Activated CD4-positive, alpha-beta T cell treated with anti-CD3 and anti-CD28 coated beads, Interleukin-2, amount 50 U/mL, for 16 hours (primary cell): ENCODE data around the gene FAM174C.
"Not testable (repeated sequence)": the region's sequence is repeated elsewhere in the genome, so short reads cannot be mapped to it uniquely, and the experiment has no call there.

ENCODE experiments used
- DNase-seq: peaks from one replicate; pipeline ENCODE4 v3.0.0-alpha.2; 2020

FAM174C gene

DNA sequence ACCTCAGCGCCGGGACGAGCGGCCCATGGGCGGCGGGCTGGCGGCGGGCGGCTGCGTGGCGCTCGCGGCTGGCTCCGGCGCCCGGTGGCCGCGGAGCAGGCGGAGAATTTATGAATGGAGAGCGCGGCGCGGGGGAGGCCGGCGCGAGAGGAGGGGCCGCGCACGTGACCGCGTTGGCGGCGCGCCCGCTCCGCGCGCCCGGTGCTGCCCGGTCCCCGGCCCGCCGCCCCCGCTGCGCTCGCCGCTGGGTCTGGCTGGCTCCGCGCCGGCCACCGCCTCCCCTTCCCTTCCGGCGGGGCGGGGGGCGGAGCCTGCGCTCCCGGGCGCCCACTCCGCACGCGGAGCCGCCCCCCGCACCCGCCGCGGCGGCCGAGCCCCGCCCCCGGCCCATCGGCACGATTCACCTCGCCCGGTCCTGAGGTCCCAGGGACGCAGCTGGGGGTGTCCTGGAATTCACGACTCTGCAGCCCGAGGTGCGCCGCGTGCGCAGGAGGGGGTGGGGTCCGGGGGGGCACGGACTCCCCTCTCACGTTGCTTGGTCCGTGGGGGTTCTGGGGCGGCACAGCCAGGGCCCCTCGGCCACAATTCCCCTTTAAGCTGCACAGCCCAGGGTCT is 37.5 kb upstream of the FAM174C start, which contains the start of gene CBARP:
Gene CBARP (minus strand): TSS at position 252 of the 615 bp plus-strand sequence. CDS start 1,905 bp downstream, outside the sequence.
- DNase-seq = no peak

DNA sequence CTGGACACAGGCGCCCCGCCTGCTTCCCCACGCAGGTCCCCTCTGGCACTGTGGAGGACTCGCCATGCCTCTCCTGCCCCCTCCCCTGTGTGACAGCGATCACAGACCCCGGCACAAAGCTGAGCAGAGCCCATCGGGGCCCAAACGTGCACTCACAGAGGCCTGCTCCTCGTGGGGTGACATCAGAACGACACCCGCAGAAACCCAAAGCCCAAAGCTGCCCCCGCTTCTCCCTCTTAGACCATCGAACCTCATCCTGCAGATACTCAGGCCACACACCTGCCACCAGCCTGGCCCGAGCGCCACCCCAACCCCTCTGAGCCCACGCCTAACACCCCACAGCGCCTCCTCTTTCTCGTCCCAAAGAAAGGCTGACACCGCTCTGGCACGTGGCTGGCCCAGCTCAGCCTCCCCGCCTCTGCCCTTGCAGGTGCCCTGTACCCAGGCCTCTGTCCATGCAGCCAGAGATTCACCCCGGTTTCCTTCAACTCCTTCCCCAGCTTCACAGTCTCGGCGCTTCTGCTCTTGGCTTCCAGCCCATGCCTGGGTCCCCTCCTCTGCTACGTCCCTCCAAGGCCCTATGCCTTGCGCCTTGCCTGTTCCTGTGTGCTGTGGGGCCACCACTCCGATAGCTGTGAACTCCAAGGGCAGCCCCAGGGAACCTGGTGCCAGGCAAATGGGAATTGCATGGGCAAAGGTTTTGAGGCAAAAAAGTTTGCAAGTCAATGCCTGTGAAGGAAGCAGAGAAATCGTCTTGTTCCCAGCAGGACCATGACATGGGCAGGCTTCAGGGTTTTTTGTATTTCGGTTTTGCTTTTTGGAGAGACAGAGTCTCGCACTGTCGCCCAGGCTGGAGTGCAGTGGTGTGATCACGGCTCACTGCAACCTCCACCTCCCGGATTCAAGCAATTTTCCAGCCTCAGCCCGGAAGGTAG is 36.7 kb upstream of the FAM174C start:
- DNase-seq = no peak

- no peak for DNase-seq
These were observed 35.9 kb upstream of the FAM174C start for GRCh38 chr19:1239420-1239795.

GRCh38 chr19:1239796-1240737 is 35.3 kb upstream of the FAM174C start:
- peak; percentile 93 for DNase-seq

DNA sequence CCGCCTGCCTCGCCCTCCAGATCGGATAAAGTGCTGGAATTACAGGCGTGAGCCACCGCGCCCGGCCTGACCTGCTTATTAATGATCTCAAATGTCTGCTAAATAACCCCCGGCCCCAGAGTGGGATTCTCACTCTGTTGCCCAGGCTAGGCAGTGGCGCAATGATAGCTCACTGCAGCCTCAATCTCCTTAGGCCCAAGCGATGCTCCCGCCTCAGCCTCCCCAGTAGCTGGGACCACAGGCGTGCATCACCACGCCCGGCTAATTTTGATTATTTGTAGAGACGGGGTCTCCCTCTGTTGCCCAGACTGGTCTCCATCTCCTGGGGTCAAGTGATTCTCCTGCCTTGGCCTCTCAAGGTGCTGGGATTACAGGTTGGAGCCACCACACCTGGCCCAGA is 34.4 kb upstream of the FAM174C start:
- DNase-seq = no peak

- DNase-seq = peak; percentile 96
These were observed 33.8 kb upstream of the FAM174C start, which contains the start of gene ATP5F1D for GRCh38 chr19:1241417-1242095. Gene ATP5F1D (plus strand): TSS chr19:1241751. CDS start chr19:1241851, 100 bp downstream.

GRCh38 chr19:1243768-1244692 is 31.3 kb upstream of the FAM174C start:
- peak; percentile 83 for DNase-seq

DNA sequence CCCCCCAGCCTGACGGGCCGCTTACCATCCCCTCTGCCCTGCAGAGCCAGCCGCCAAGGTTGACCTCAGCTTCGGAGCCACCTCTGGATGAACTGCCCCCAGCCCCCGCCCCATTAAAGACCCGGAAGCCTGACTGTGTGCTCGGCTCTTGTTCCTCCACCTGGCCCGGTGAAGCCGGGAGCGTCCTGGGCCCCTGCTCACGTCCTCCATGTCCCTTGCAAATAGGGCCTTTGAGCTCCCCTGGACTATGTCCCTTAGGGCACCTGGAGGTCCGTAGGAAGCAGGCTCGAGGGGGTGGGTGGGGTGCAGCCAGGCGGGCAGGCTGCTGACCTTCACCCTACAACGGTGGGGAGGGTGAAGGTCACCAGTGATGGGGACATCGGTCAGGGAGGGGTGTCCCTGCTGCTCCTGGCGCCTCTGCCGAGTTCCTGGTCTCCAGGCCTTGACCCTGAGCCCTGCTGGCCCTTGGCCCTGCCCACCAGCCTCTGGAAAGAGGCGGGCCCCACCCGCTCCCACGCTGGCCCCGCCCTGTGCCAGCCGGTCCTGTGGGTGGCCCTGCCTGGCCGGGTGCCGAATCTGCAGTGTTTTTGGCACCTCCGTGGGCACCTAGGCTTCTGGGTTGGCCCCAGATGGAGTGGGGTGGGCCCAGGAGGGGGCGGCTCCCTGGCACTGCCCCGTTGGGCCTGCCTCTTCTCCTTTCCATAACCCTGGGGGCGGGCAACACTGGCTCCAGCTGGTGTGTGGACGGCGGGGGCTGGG is 30.5 kb upstream of the FAM174C start:
- no peak for DNase-seq

- no peak for DNase-seq
These were observed 29.7 kb upstream of the FAM174C start for GRCh38 chr19:1245494-1246264.

DNA sequence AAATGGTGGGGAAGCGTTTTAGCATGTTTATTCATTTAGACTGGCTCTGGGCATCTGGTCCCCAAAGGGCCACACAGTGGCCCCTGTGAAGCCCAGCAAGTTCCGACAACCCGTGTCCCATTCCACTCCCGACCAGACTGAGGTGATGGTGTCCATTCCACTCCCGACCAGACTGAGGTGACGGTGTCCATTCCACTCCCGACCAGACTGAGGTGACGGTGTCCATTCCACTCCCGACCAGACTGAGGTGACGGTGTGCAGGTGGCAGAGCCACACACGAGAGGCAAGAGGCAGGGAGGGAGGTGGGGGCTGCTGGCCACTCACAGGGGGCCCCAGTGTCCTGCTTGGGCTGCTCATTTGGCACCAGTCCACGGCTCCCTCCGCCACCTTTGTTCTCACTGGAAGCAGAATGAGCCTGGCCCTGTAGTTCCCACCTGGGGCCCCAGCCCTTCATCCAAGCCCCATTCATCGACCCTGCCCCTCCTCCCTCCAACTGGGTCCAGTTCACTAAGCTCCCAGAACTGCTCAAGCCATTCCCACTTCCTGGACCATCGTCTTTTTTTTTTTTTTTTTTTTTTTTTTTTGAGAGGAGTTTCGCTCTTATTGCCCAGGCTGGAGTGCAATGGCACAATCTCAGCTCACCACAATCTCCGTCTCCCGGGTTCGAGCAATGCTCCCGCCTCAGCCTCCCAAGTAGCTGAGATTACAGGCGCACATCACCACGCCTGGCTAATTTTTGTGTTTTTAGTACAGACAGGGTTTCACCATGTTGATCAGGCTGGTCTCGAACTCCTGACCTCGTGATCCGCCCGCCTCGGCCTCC is 28.9 kb upstream of the FAM174C start:
- not testable (repeated sequence) for DNase-seq

GRCh38 chr19:1247748-1248138 is 27.6 kb upstream of the FAM174C start:
- no peak for DNase-seq

DNA sequence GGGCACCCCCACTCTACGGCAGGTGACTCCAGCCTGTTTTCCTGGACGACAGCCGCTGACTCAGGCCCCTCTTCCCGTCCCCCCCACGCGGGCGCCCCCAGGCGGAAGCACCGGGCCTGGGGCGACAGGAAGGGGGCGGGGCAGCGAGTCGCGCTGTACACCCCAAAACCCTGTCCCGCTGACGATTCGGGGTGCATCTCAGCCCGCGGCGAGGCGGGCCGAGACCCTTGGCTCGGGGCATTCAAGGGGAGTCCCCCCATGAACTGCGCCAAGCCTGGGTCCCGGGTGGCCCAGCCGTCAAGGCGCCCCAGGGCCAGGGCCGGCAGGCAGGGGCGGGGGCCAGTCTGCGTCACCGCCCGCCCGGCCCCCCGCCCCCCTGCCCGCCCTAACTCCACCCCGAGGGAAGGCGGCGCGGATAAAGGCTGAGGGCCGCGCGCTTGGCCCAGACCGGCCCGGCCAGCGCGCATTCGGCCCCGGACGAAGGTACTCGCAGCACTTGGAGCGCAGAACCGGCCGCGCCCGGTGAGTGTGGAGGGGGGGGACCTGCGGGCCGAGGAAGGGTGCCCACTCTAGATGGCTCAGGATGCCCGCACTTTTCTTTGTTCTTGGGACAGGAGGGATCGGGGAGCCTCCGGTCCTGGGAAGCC is 27.1 kb upstream of the FAM174C start, which contains the start of gene MIDN:
Gene MIDN (plus strand): TSS at position 445 of the 647 bp plus-strand sequence. CDS start 1,714 bp downstream, outside the sequence.
- DNase-seq = peak; percentile 72

DNA sequence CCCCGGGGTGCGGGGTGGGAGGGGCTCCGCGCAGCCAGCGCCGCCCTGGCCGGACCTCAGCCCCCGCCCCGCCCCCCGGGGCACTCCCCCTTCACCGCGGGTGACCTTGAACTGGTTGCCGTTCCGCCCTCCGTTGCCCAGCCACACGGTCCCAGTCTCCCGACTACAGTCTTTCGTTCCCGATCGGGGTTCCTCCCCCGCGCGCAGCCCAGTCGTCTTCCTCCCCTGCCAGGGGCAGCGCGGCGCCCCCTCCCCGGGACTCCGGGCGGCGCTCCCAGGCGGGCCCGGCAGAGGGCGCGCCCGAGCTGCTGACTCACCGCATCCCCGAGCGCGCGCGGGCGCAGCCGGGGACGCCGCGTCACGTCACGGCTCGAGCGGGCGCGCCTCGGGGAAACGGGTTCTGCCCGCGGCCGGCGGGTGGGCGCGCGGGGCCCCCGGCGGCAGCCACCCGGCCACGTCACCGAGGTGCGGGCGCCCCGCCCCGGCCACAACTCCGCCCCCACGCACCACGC is 26.5 kb upstream of the FAM174C start:
- peak; percentile 71 for DNase-seq

DNA sequence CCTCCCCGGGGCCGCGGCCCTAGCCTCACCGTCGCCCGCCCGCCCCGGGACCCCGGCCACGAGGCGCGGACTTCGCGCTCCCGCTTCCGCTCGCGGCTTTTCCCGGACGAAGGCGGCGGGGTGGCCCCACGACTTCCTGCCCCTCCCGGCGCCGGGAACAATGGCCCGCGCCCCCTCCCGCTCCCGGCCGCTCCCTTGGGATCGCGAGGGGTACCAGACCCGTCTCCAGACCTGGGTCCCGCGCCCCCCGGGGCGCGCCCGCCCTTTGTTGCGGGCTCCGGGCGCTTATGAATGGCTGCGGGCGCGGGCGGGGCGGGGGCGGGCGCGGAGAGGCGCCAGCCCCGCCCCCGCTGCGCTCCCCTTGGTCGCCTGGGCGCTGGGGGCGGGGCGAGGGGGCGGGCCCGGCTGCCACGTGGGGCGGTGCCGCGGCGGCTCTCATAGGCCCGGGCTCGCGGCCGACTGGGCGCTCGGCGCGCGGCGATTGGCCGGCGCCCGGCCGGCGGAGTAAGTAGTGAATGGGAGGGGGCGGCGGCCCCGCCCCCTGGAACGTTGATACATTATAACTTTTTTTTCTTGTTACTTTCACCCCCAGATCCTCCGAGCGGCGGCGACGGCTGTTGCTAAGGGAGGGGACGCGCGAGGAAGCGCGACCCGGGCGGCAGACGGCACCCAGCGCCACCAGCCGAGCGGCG is 25.9 kb upstream of the FAM174C start:
- DNase-seq = peak; percentile 95

DNA sequence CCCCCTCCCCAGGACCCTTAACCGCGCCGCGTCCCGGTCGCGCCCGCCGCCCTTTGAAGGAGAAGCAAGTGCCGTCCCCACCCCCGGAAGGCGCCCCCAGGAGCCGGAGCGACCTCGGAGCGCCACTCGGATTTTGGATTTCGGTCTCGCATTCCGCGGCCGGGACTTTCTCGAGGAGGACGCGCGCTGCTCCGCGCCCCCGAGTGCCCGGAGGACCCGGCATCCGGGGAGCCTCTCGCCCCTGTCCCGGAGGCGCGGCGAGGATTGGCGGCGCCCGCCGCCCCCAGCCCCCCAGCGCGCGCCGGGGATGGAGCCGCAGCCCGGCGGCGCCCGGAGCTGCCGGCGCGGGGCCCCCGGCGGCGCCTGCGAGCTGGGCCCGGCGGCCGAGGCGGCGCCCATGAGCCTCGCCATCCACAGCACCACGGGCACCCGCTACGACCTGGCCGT is 25.3 kb upstream of the FAM174C start:
- no peak for DNase-seq

- DNase-seq = no peak
These were observed 24.7 kb upstream of the FAM174C start for GRCh38 chr19:1250437-1251260.
